ENCODE measurements around the gene COG8. TPM values are rescaled to one million over a fixed set of nuclear protein-coding genes. Genes with fewer than 3 reads are reported as not detected.
"Not testable (repeated sequence)": the region's sequence is repeated elsewhere in the genome, so short reads cannot be mapped to it uniquely, and the experiment has no call there.

Gene COG8
- total and polyA plus RNA-seq, 10 of the 15 experiments (the other 5 are each of a cell fraction or from before 2014, with no cell fraction given) = 2.8 to 39.6 (median 23.8) TPM

DNA sequence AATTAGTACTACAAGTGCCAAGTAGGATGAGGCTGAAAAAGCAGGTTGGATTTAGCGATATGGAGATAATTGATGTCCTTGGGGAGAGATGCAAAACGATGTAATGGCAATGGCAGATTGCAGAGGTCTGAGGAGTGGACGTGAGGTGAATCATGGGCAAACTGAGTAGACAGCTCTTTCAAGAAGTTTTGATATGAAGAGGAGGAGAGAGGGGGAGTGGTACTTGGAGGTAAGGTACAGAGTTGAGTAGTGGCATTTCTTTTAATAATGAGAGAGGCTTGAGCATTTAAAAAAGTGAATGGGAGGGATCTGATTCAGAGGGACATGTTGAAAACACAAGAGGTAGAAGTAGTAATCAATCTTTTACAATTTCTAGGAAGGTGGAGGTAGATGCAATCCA lies 46.0 kb downstream of the COG8 start:
- no peaks in the 10 kb centered on the region for H3K27me3 ChIP-seq (replicated peaks in 1 of 2; ENCODE audit: control insufficient read depth in 2 of 2, insufficient read depth in 2 of 2, low read length in 1 of 2)
- WGBS (ENCODE audit: insufficient coverage, insufficient replicate concordance, low lambda C conversion rate, missing lambda C conversion rate) = 38% methylated on average over 3 of the region's 3 CpGs
- in situ Hi-C loops (cut with MboI) (no loop called here), intact Hi-C loops (cut with micrococcal nuclease; ENCODE audit: unreplicated experiment) (no loop called here)
- ChIA-PET POLR2A (interaction anchor here (0.6 kb wide), 1 partner anchor 678 kb away, joined by 4 read pairs; no protein-coding TSS in a partner anchor), SMC1A (ENCODE audit: uncharacterized antibody, unreplicated experiment) (interaction anchor here (0.8 kb wide), 1 partner anchor 143 kb away, joined by 4 read pairs; no protein-coding TSS in a partner anchor), CTCF (interaction anchor here (1.6 kb wide), 1 partner anchor 143 kb away, joined by 4 read pairs; no protein-coding TSS in a partner anchor), RAD21 (ENCODE audit: unreplicated experiment) (no interaction called here)
- BruUV-seq (replicated peaks) = no TSS peak
- H3K79me2 ChIP-seq (ENCODE audit: control insufficient read depth, insufficient read depth, low read length) = no peaks in the 10 kb centered on the region
- no peak for ATAC-seq
- H4K20me1 ChIP-seq (ENCODE audit: control insufficient read depth, insufficient read depth) = no peaks in the 10 kb centered on the region
- H3K36me3 ChIP-seq (ENCODE audit: control insufficient read depth in 2 of 2, insufficient read depth in 2 of 2, low read length in 1 of 2) = no peaks in the 10 kb centered on the region
- no peak overlapping the region for H3K27ac ChIP-seq (ENCODE audit: control insufficient read depth, insufficient read depth)
- TF ChIP-seq ZBED1 (IDR thresholded peaks at IDR 0.05; ENCODE audit: borderline replicate concordance) = no peak
- H3K4me1 ChIP-seq (ENCODE audit: control insufficient read depth, insufficient read depth, low read length) = no peaks in the 10 kb centered on the region
- no peak overlapping the region for H2AFZ ChIP-seq (ENCODE audit: control insufficient read depth, low read depth, low read length)
- no peak overlapping the region for H3K4me2 ChIP-seq (ENCODE audit: control insufficient read depth, insufficient read depth)
- H3K9me3 ChIP-seq (replicated peaks; ENCODE audit: control insufficient read depth, insufficient read depth, low read length) = no peaks in the 10 kb centered on the region
- DNase-seq (ENCODE audit: low read depth, low spot score) = no peak
- no peak overlapping the region for H3K4me3 ChIP-seq
- no peak for FAIRE-seq
- H3K9ac ChIP-seq (ENCODE audit: control insufficient read depth, insufficient read depth, low read length) = no peak overlapping the region

- intact Hi-C loops (cut with micrococcal nuclease; ENCODE audit: unreplicated experiment); H3K27me3 ChIP-seq (replicated peaks in 1 of 2; ENCODE audit: control insufficient read depth in 2 of 2, insufficient read depth in 2 of 2, low read length in 1 of 2); FAIRE-seq; H3K9ac ChIP-seq (ENCODE audit: control insufficient read depth, insufficient read depth, low read length); H3K79me2 ChIP-seq (ENCODE audit: control insufficient read depth, insufficient read depth, low read length); H3K4me3 ChIP-seq; H3K36me3 ChIP-seq (ENCODE audit: control insufficient read depth in 2 of 2, insufficient read depth in 2 of 2, low read length in 1 of 2); H3K4me1 ChIP-seq (ENCODE audit: control insufficient read depth, insufficient read depth, low read length); H3K9me3 ChIP-seq (replicated peaks; ENCODE audit: control insufficient read depth, insufficient read depth, low read length); CTCF ChIA-PET; DNase-seq (ENCODE audit: low read depth, low spot score); RAD21 ChIA-PET (ENCODE audit: unreplicated experiment); BruUV-seq (replicated peaks); H4K20me1 ChIP-seq (ENCODE audit: control insufficient read depth, insufficient read depth); ATAC-seq; H3K4me2 ChIP-seq (ENCODE audit: control insufficient read depth, insufficient read depth); H3K27ac ChIP-seq (ENCODE audit: control insufficient read depth, insufficient read depth); in situ Hi-C loops (cut with MboI); SMC1A ChIA-PET (ENCODE audit: uncharacterized antibody, unreplicated experiment); H2AFZ ChIP-seq (ENCODE audit: control insufficient read depth, low read depth, low read length); POLR2A ChIA-PET: not testable (repeated sequence)
- 98% methylated on average over 9 of the region's 9 CpGs for WGBS (ENCODE audit: insufficient coverage, insufficient replicate concordance, low lambda C conversion rate, missing lambda C conversion rate)
Measured at GRCh38 chr16:69291657-69292056, 47.7 kb downstream of the COG8 start.
